ENCODE measurements around the gene AIMP1. TPM values are rescaled to one million over a fixed set of nuclear protein-coding genes. Genes with fewer than 3 reads are reported as not detected.

The AIMP1 gene
- total and polyA plus RNA-seq, 2 of the 13 experiments (the other 11 are each of a cell fraction or from before 2014, with no cell fraction given) = 28.6 to 82.9 TPM

GRCh38 chr4:106294062-106294461 is 22.3 kb upstream of the AIMP1 start:
- H3K36me3 ChIP-seq (replicated peaks in 1 of 2; ENCODE audit: control insufficient read depth in 1 of 2, insufficient read depth in 2 of 2, low read length in 2 of 2) = peaks cover 11 to 65% of the 10 kb centered on the region in 2 experiments
- peaks cover 42% of the 10 kb centered on the region for H3K79me2 ChIP-seq (ENCODE audit: insufficient read depth, low read length)
- H3K4me3 ChIP-seq (replicated peaks in 1 of 3; ENCODE audit: insufficient read depth in 1 of 3, low read depth in 2 of 3, low read length in 3 of 3) = no peak overlapping the region
- intact Hi-C loops (cut with micrococcal nuclease; ENCODE audit: unreplicated experiment) = no loop called here
- WGBS (ENCODE audit: low lambda C conversion rate) = 98% methylated on average over 10 of the region's 10 CpGs
- ChIA-PET CTCF (ENCODE audit: low intra/inter-chr PET ratio, low total read pairs) (no interaction called here), POLR2A (no interaction called here)
- H3K27ac ChIP-seq (ENCODE audit: extremely low read length, insufficient read depth, low read length) = no peak overlapping the region
- no peaks in the 10 kb centered on the region for H3K9me3 ChIP-seq (ENCODE audit: low read length)
- H3K4me2 ChIP-seq (ENCODE audit: low read depth, low read length) = no peak overlapping the region
- BruUV-seq (replicated peaks) = no TSS peak
- ATAC-seq = no peak
- H3K27me3 ChIP-seq (ENCODE audit: control insufficient read depth in 1 of 2, insufficient read depth in 2 of 2, low read length in 2 of 2) = no peaks in the 10 kb centered on the region; a peak in 1 of 5 replicates
- DNase-seq (ENCODE audit: low spot score) = no peak
- in situ Hi-C loops (cut with HindIII; ENCODE audit: extremely low pct_ligation_motif_present, low pct_unique_long_range_greater_than_20kb) = no loop called here
- TF ChIP-seq AHR (CRISPR knock-in tag; IDR thresholded peaks at IDR 0.05) (no peak), ZBTB33 (CRISPR knock-in tag; IDR thresholded peaks at IDR 0.05) (0 out of 2 replicates have a peak, but pooled peaks have one; percentile 24)
- H3K4me1 ChIP-seq (ENCODE audit: insufficient read depth, low read length) = peaks cover 7% of the 10 kb centered on the region; the same call in 1 of the 2 replicates
- no peaks in the 10 kb centered on the region; the same call in 1 of the 2 replicates for H4K20me1 ChIP-seq (ENCODE audit: insufficient read depth, low read length)
- no peak overlapping the region for H3K9ac ChIP-seq (ENCODE audit: insufficient read depth, low read depth, low read length)
- H2AFZ ChIP-seq (ENCODE audit: low read length) = no peak overlapping the region
- FAIRE-seq = no peak

- Histone ChIP-seq H4K20me1 (ENCODE audit: insufficient read depth, low read length) (no peaks in the 10 kb centered on the region; the same call in 1 of the 2 replicates), H2AFZ (ENCODE audit: low read length) (no peak overlapping the region), H3K4me1 (ENCODE audit: insufficient read depth, low read length) (peaks cover 16% of the 10 kb centered on the region), H3K27me3 (ENCODE audit: control insufficient read depth in 1 of 2, insufficient read depth in 2 of 2, low read length in 2 of 2) (no peaks in the 10 kb centered on the region; a peak in 1 of 5 replicates), H3K4me2 (ENCODE audit: low read depth, low read length) (no peak overlapping the region), H3K4me3 (replicated peaks in 1 of 3; ENCODE audit: insufficient read depth in 1 of 3, low read depth in 2 of 3, low read length in 3 of 3) (no peak overlapping the region), H3K27ac (ENCODE audit: extremely low read length, insufficient read depth, low read length) (no peak overlapping the region), H3K9me3 (ENCODE audit: low read length) (no peaks in the 10 kb centered on the region), H3K79me2 (ENCODE audit: insufficient read depth, low read length) (peaks cover 45% of the 10 kb centered on the region), H3K36me3 (replicated peaks in 1 of 2; ENCODE audit: control insufficient read depth in 1 of 2, insufficient read depth in 2 of 2, low read length in 2 of 2) (peaks cover 11 to 75% of the 10 kb centered on the region in 2 experiments), H3K9ac (ENCODE audit: insufficient read depth, low read depth, low read length) (no peak overlapping the region)
- intact Hi-C loops (cut with micrococcal nuclease; ENCODE audit: unreplicated experiment) (no loop called here), in situ Hi-C loops (cut with HindIII; ENCODE audit: extremely low pct_ligation_motif_present, low pct_unique_long_range_greater_than_20kb) (no loop called here)
- FAIRE-seq (no peak), DNase-seq (ENCODE audit: low spot score) (no peak), ATAC-seq (no peak)
- POLR2A ChIA-PET = interaction anchor here (0.9 to 1.9 kb wide), 2 partner anchors 9 to 19 kb away, joined by 3 to 4 read pairs; partner anchors contain the start of genes AIMP1 and TBCK
- no TSS peak for BruUV-seq (replicated peaks)
- CTCF ChIA-PET (ENCODE audit: low intra/inter-chr PET ratio, low total read pairs) = no interaction called here
- TF ChIP-seq KAT8 (CRISPR knock-in tag; IDR thresholded peaks at IDR 0.05) = no peak
- no peak for TF ChIP-seq BCL6 (CRISPR knock-in tag; IDR thresholded peaks at IDR 0.05)
- no peak for TF ChIP-seq PLSCR1 (CRISPR knock-in tag; IDR thresholded peaks at IDR 0.05; ENCODE audit: borderline replicate concordance)
- no peak for TF ChIP-seq ZNF639 (CRISPR knock-in tag; conservative IDR thresholded peaks at IDR 0.05)
- no peak for TF ChIP-seq SAFB2 (CRISPR knock-in tag; IDR thresholded peaks at IDR 0.05; ENCODE audit: borderline replicate concordance, low read depth)
- TF ChIP-seq FOXC1 (CRISPR knock-in tag; IDR thresholded peaks at IDR 0.05; ENCODE audit: borderline replicate concordance) = no peak
Observed at GRCh38 chr4:106297245-106298035, 18.9 kb upstream of the AIMP1 start.

All from HepG2 (cell line).